HG02981 (cell line): Measurements from ENCODE around the gene JAKMIP2.

Experiments used
- ATAC-seq: cut with Tn5 transposase; IDR thresholded peaks from one replicate; pipeline ENCODE4 v1.9.1; 2021; ENCODE audit warnings: mild to moderate bottlenecking, moderate library complexity; ENCODE audit not compliant: unreplicated experiment

Gene JAKMIP2

GRCh38 chr5:147704544-147704943, 78.0 kb downstream of the JAKMIP2 start:
- no peak for ATAC-seq

- ATAC-seq: no peak
Observed at GRCh38 chr5:147701468-147701867, 81.1 kb downstream of the JAKMIP2 start.

DNA sequence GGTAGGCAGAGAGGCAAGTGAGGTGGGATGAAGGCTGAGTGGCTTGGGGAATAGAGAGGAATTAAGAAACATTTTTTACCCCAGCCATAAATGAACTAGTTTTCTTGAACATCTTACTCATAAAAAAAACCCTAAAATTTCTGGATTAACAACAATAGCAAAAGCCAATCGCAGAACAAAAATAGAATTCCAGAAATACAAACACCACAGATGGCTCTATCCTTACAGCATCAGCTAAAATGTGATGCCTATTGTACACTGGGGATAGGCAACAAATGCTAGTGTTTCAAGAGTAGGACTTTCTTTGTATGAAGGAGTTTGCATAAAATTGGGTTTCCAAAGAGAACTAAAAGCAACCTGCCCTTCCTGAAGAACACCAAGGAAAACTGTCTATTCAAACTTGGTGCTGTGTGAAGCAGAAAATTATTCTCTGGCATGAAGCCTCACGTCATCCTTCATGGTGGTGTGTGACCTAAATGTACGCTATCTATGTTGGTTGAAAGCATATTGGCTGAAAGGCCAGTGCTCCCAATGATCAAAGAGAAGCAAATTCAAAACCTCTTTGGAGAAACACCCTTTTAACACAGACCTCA, 82.9 kb downstream of the JAKMIP2 start:
- no peak for ATAC-seq

DNA sequence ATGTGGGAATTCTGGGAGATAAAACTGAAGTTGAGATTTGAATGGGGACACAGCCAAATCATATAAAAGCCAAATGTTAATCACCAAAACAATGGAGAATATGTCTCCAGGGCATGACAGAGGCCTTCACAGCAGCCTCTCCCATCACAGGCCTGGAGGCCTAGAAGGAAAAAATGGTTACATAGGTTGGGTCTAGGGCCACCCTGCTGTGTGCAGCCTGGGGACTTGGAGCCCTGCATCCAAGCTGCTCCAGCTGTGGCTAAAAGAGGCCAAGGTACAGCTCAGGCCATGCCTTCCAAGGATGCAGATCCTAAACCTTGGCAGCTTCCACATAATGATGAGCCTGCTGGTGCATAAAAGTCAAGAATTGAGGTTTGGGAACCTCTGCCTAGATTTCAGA, 85.1 kb downstream of the JAKMIP2 start:
- ATAC-seq: no peak

DNA sequence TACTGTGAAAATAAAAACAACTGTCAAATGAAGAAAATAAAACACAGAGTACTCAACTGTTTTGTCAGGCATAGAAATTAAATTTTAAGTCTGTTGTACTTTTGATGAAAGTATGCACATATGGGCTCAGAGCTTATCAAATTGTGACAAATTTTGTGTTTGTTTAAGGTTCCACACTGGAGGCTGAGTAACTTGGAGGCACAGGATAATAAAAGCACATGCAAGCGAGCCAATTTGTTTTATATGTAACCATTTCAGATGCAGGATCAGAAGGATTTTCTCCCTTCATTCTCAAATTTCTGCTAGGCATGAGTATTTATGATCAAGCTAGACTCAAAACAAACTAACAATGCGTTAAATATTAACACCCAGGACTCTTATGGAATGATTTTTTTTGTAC, 87.8 kb downstream of the JAKMIP2 start:
- no peak for ATAC-seq

GRCh38 chr5:147693233-147693632, 89.3 kb downstream of the JAKMIP2 start:
- no peak for ATAC-seq

DNA sequence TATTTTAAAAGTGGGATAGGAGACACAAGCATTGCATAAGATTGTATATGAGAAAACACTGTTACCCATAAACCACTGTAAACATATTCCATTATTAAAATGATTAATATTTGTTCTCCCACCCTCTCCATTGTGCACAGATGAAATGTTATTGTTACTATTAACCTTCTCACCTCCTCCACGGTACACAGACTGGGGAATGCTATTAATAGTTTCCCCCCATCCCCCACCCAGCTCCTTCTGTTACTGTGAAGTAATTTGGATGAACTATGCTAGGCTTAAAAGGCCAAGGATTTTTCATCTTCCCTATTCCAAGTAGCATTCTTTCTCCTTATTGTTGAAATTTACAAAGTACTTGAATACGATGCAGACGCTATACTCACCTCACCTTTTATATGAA, 91.4 kb downstream of the JAKMIP2 start:
- ATAC-seq: no peak

- no peak for ATAC-seq
Observed at GRCh38 chr5:147690595-147690994, 91.9 kb downstream of the JAKMIP2 start.

DNA sequence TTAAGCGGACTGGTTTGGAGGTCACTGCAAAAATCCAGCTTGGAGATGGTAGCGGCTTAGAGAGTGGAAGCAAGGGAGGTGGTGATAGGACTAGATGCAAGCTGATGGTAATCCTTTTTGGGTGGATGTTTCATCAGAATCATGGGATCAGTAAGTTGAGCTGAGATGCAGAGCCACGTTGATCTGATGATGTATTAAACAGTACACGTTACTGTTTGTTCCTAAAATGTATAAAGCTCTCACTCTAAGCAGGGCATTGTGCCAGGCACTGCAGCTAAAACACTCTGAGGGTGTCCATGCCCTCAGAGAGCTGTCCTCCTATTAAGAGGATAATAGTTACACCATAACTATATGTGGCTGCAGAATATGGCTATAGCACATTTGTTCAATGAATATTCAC, 93.1 kb downstream of the JAKMIP2 start:
- no peak for ATAC-seq

DNA sequence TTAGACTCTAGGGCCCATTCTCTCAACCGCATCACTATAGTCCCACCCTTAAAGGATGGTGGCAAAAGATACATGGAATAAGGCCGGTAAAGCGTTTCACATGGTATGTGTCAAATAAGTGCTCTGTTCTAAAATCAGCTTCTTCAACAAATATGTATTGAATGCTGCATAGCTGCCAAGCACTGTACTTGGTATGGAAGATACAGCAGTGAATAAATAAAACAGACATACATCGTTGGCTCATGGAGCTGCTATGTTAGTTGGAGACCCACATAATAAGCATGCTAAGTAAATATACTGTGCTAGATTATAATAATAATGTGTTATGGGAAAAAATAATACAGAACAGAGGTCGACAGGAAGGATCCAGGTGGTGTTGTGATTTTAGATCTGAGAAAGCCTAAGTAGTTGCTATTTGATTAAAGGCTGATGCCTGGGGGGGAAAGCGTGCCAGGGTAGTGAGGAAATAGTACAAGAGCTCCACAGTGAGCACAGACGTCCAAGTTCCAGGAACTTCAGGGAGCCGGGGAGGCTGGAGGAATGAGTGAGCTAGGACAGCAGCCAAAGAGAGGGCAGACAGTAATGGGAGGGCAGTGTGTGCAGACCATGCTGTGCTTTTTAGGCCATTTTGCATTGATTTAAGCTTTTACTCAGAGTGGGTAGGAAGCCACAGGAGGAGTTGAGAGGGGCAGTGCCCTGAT, 93.7 kb downstream of the JAKMIP2 start:
- ATAC-seq: no peak

DNA sequence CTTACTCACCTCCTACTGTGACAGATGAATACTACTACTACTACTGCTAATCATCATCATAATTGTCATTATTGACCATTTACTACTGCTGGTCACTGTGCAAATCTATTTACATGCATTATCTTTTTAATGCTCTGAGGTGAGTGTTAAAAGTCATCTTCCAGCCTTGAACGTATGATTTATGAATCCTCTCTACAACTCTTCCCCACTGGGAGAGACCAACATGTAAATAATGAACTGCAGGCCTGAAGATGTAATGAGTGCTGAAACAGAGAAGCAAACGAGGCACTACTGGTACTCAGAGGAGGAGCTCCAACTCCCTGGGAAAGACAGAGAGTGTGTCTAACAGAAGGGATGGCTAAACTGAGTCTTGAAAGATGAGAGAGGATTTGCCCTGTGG, 95.4 kb downstream of the JAKMIP2 start:
- ATAC-seq: no peak

- ATAC-seq: no peak
Observed at GRCh38 chr5:147686421-147686820, 96.1 kb downstream of the JAKMIP2 start.

GRCh38 chr5:147685993-147686392, 96.5 kb downstream of the JAKMIP2 start:
- ATAC-seq: no peak

GRCh38 chr5:147675168-147675567, 107.4 kb downstream of the JAKMIP2 start:
- no peak for ATAC-seq

- no peak for ATAC-seq
Observed at GRCh38 chr5:147674411-147674810, 108.1 kb downstream of the JAKMIP2 start.

- no peak for ATAC-seq
Observed at GRCh38 chr5:147673791-147674190, 108.7 kb downstream of the JAKMIP2 start.

DNA sequence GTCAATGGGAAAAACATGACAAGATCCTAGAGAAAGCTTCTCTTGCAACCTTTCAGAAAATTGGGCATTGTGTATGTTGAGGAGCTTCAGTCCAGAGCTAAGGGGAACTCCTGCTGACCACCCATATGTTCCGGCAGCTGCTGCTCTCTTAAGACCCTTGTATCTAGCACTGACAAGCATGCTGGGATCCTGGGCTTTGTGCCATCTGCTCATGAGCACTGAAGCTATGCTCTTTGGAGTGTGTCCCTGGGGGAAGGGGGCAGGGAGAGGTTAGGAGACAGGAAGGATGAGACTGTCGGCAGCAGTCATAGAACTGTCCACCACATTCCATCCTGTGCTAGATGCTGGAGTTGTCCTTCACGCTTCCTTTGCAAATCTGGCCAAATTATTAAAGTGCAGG, 109.3 kb downstream of the JAKMIP2 start:
- ATAC-seq: no peak

GRCh38 chr5:147671365-147671764, 111.2 kb downstream of the JAKMIP2 start:
- ATAC-seq: no peak

DNA sequence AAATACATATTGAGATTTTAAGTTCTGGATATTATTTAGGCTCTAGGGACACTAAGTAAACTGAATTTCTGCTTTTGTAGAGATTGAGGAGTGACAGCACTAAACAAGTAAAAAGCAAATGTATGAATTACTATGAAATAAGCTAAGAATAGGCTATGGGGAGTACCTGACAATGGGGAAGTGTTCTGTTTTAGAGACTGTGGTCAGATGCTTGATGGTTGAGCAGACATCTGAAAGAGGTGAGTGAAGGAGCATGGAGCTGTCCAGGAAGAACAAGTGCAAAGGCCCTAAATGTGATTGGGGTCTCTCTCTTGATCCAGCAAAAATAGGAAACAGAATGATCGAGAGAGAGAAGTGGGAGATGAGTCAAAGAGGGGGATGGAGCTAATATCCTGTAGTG, 111.7 kb downstream of the JAKMIP2 start:
- ATAC-seq: no peak

DNA sequence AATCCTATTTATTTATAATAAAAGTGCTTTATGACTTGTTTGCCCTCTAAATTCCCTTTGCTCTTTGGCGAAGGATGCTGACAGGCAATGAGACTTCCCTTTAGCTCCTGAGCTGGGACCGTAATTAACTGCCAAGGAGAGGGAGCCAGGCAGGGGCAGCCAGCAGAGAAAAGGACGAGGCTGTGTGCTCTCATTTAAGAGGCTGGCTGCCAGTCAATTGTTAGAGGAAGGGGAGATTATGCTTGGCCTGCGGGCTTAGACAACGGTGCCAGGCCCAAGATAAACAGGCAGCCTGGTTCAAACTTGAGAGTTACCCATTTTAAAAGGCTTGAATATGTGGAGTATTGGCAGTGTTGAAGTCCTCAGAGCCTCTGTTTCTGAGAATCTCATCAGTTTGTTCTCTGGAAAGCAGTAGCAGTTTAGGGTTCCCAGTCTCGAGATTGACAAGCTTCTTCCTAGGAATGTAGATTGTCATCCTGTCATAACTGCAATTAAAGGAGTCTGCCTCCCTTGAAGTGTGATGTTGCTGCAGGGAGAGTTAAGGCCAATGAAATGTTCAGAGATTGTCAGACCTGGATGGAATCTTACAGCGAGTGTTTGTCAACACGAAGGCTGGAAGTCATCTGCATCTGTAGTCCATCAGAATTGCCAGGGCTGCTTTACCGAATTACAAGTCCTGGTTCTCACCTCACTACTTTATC, 113.2 kb downstream of the JAKMIP2 start:
- ATAC-seq: no peak

DNA sequence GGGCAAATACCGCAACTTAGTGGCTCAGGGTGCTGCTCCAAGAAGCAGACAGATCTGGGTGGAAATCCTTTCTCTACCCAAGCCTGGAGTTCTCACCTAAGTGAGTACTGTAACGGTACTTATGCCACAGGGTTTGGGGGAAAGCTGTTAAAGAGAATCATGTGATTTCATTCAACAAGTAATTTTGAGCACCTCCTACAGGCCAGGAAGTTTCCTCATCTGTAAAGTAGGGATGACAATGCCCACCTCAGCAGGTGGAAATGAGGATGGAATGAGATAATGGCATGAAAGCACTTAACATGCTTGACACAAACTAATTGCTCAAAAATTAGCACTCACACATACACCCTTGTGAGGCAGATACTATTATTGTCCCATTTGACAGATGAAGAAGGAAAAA, 114.1 kb downstream of the JAKMIP2 start:
- ATAC-seq: no peak

DNA sequence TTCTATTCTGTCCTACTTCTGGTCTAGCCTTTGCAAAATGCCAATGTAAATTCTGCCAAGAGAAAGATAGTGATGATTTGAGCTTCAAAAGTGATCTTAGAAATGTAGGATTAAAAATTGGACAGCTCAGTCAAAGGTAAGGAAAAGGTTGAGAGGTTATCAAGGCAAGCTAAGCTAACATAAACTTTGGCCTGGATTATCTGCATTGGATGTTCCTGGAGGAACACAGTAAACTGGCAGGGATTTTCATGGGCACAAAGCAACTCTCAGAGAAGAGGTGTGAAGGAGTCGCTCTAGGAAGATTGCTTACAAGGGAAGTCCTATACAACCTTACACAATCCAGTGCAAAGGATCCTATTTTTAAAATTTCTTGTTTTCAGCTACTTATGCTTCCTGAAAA, 115.2 kb downstream of the JAKMIP2 start:
- no peak for ATAC-seq
